GM12872 (cell line): ENCODE measurements around the gene HSCB.

Experiments used
- CTCF ChIP-seq: IDR thresholded peaks from 3 replicates; pipeline ENCODE4 v1.5.1; 2011; ENCODE audit warnings: low read depth, mild to moderate bottlenecking, low read length, moderate library complexity; ENCODE audit not compliant: insufficient read depth

The HSCB gene

GRCh38 chr22:28750471-28750881, 8.6 kb downstream of the HSCB start:
- no peak for TF ChIP-seq CTCF

GRCh38 chr22:28759861-28760560, 18.2 kb downstream of the HSCB start:
- no peak for TF ChIP-seq CTCF

- no peak for TF ChIP-seq CTCF
These were observed 19.6 kb downstream of the HSCB start for GRCh38 chr22:28761449-28761755.

- no peak for TF ChIP-seq CTCF
These were observed 24.8 kb downstream of the HSCB start for GRCh38 chr22:28766628-28767027.

- no peak for TF ChIP-seq CTCF
These were observed 27.0 kb downstream of the HSCB start for GRCh38 chr22:28768701-28769393.

GRCh38 chr22:28769394-28770085, 27.7 kb downstream of the HSCB start:
- no peak for TF ChIP-seq CTCF

- TF ChIP-seq CTCF, result no peak
These were observed 29.5 kb downstream of the HSCB start for GRCh38 chr22:28771195-28771791.
